Activated CD4-positive, alpha-beta T cell treated with anti-CD3 and anti-CD28 coated beads for 1 hour (primary cell): Measurements from ENCODE around the gene LRFN5.
"Not testable (repeated sequence)": the region's sequence is repeated elsewhere in the genome, so short reads cannot be mapped to it uniquely, and the experiment has no call there.

Source experiments
- DNase-seq: peaks from one replicate; pipeline ENCODE4 v3.0.0-alpha.2; 2020

LRFN5 gene

GRCh38 chr14:41636492-41637392, 30.1 kb downstream of the LRFN5 start:
- no peak for DNase-seq

- DNase-seq, result no peak
Observed at GRCh38 chr14:41641690-41642089, 35.0 kb downstream of the LRFN5 start.

GRCh38 chr14:41642367-41642766, 35.7 kb downstream of the LRFN5 start:
- DNase-seq, result no peak

GRCh38 chr14:41642789-41643188, 36.1 kb downstream of the LRFN5 start:
- DNase-seq, result no peak

- DNase-seq, result no peak
Observed at GRCh38 chr14:41644606-41645005, 37.9 kb downstream of the LRFN5 start.

GRCh38 chr14:41650802-41651201, 44.1 kb downstream of the LRFN5 start:
- no peak for DNase-seq

GRCh38 chr14:41654196-41654595, 47.5 kb downstream of the LRFN5 start:
- DNase-seq, result no peak

GRCh38 chr14:41662780-41663472, 56.2 kb downstream of the LRFN5 start:
- no peak for DNase-seq

- no peak for DNase-seq
Observed at GRCh38 chr14:41663473-41663850, 56.8 kb downstream of the LRFN5 start.

- no peak for DNase-seq
Observed at GRCh38 chr14:41666301-41666700, 59.6 kb downstream of the LRFN5 start.

GRCh38 chr14:41668356-41668755, 61.7 kb downstream of the LRFN5 start:
- no peak for DNase-seq

- DNase-seq, result not testable (repeated sequence)
Observed at GRCh38 chr14:41673601-41674000, 66.9 kb downstream of the LRFN5 start.

GRCh38 chr14:41674511-41674971, 67.9 kb downstream of the LRFN5 start:
- DNase-seq, result not testable (repeated sequence)

- no peak for DNase-seq
Observed at GRCh38 chr14:41699486-41699885, 92.8 kb downstream of the LRFN5 start.

- DNase-seq, result no peak
Observed at GRCh38 chr14:41718477-41719166, 111.9 kb downstream of the LRFN5 start.

GRCh38 chr14:41739203-41739602, 132.5 kb downstream of the LRFN5 start:
- no peak for DNase-seq

- no peak for DNase-seq
Observed at GRCh38 chr14:41743140-41743539, 136.5 kb downstream of the LRFN5 start.

- no peak for DNase-seq
Observed at GRCh38 chr14:41749429-41749828, 142.8 kb downstream of the LRFN5 start.

GRCh38 chr14:41750575-41750974, 143.9 kb downstream of the LRFN5 start:
- not testable (repeated sequence) for DNase-seq

GRCh38 chr14:41758011-41758665, 151.5 kb downstream of the LRFN5 start:
- DNase-seq, result no peak

GRCh38 chr14:41761204-41761603, 154.5 kb downstream of the LRFN5 start:
- DNase-seq, result no peak

- DNase-seq, result no peak
Observed at GRCh38 chr14:41766772-41767171, 160.1 kb downstream of the LRFN5 start.
